ENCODE results near the gene GREM1.

Gene GREM1

DNA sequence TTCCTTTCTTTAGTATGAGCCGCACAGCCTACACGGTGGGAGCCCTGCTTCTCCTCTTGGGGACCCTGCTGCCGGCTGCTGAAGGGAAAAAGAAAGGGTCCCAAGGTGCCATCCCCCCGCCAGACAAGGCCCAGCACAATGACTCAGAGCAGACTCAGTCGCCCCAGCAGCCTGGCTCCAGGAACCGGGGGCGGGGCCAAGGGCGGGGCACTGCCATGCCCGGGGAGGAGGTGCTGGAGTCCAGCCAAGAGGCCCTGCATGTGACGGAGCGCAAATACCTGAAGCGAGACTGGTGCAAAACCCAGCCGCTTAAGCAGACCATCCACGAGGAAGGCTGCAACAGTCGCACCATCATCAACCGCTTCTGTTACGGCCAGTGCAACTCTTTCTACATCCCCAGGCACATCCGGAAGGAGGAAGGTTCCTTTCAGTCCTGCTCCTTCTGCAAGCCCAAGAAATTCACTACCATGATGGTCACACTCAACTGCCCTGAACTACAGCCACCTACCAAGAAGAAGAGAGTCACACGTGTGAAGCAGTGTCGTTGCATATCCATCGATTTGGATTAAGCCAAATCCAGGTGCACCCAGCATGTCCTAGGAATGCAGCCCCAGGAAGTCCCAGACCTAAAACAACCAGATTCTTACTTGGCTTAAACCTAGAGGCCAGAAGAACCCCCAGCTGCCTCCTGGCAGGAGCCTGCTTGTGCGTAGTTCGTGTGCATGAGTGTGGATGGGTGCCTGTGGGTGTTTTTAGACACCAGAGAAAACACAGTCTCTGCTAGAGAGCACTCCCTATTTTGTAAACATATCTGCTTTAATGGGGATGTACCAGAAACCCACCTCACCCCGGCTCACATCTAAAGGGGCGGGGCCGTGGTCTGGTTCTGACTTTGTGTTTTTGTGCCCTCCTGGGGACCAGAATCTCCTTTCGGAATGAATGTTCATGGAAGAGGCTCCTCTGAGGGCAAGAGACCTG, 13.2 kb downstream of the GREM1 start:
- DNase-seq (ENCODE audit: low spot score), result no peak

DNA sequence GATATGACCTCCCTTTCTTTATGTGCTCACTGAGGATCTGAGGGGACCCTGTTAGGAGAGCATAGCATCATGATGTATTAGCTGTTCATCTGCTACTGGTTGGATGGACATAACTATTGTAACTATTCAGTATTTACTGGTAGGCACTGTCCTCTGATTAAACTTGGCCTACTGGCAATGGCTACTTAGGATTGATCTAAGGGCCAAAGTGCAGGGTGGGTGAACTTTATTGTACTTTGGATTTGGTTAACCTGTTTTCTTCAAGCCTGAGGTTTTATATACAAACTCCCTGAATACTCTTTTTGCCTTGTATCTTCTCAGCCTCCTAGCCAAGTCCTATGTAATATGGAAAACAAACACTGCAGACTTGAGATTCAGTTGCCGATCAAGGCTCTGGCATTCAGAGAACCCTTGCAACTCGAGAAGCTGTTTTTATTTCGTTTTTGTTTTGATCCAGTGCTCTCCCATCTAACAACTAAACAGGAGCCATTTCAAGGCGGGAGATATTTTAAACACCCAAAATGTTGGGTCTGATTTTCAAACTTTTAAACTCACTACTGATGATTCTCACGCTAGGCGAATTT, 14.9 kb downstream of the GREM1 start:
- no peak for DNase-seq (ENCODE audit: low spot score)

DNA sequence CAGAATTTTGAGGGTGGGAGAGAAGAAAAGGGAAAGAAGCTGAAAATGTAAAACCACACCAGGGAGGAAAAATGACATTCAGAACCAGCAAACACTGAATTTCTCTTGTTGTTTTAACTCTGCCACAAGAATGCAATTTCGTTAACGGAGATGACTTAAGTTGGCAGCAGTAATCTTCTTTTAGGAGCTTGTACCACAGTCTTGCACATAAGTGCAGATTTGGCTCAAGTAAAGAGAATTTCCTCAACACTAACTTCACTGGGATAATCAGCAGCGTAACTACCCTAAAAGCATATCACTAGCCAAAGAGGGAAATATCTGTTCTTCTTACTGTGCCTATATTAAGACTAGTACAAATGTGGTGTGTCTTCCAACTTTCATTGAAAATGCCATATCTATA, 15.5 kb downstream of the GREM1 start:
- DNase-seq (ENCODE audit: low spot score), result no peak

DNA sequence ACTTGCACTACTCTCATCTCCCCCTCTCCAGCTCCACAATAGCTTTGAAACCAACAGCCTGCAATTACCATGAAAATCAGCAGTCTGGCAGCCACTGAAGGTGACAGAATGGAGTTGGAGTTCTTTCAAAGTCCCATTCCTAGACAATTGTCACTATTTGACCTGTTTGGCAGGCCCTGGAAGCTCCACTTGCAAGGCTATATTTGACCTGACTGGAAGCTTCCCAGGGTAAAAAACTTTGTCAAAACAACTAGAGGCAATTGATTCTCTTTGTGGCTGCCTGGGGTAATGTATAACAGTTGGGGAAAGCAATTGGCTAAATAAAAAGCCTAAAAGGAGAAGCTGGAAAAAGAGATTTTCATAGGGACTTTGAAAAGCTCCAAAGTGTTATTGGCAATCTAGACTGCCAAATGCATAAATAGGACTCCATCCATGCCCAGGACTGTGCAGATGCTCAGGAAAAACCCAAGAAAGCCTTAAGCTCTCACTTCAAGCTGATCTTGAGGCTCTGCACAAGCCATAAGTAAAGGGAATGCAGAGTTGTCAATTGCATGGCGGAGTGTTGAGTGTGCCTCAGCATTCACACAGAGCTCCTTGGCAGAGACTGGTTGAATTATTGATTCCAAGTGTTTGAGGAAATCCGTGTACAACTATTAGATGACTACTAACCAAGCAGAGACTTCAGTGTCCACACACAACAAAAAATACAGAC, 18.3 kb downstream of the GREM1 start:
- no peak for DNase-seq (ENCODE audit: low spot score)

DNA sequence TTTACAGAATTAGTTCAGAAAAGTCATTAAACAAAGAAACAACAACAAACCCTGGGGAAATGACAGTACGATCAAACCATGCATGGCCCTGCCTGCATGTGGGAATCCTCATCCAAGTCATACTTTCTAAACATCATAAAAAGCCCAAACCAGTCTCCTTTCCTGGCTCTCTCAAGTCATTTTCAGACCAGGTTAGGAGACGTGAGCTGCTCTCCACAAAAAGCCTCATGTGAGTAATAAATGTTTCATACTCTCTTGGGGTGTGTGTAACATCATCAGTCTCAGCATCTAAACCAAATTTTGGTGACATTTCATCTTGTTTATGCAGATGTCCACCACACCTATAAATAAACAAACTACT, 18.9 kb downstream of the GREM1 start:
- DNase-seq (ENCODE audit: low spot score), result no peak

DNA sequence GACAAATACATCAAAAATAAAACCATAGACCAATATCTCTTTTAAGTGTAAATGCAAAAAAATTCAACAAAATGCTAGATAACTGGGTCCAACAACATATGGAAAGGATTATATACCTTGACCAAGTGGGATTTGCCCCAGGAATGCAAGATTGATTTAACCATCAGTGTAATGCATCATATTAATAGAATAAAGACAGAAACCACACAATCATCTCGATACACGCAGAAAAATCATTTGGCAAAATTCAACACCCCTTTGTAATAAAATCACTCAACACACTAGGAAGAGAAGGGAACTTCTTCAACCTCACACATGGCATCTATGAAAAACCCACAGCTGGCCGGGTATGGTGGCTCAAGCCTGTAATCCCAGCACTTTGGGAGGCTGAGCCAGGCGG, 19.5 kb downstream of the GREM1 start:
- DNase-seq (ENCODE audit: low spot score), result no peak

DNA sequence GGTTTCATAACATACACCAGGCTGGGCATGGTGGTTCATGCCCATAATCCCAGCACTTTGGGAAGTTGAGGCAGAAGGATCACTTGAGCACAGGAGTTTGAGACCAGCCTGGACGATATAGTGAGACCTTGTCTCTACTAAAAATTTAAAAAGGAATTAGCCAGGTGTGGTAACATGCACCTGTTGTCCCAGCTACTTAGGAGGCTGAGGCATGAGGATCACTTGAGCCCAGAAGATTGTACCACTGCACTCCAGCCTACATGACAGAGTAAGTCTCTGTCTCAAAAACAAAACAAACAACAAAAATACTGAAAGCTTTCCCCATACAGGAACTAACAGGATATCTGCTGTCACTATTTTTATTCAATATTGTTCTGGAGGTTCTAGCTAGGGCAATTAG, 20.9 kb downstream of the GREM1 start:
- DNase-seq (ENCODE audit: low spot score), result no peak

DNA sequence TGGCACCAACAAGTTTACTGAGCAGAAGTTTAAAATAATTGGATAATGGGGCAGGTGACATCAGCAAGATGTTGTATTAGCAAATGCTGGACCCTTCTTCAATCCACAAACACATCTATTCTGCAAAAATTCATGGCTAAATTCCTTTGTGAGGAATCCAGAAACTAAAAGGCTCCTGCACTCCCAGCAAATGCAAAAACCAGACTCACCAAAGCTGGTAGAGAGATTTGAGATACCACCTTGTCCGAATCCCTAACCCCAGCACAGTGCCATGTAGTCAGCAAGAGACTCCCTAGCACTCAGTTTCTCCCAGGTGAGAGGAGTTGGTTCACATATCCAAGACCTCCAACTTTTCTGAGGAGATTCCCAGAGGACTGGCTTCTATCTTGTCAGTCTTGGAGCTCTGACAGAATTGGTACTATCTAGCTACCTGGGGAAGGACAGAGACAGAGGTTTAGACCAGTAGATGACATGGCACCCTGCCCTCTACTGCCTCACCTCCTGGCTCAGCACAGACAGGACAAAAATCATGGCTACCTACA, 21.8 kb downstream of the GREM1 start:
- DNase-seq (ENCODE audit: low spot score), result no peak

DNA sequence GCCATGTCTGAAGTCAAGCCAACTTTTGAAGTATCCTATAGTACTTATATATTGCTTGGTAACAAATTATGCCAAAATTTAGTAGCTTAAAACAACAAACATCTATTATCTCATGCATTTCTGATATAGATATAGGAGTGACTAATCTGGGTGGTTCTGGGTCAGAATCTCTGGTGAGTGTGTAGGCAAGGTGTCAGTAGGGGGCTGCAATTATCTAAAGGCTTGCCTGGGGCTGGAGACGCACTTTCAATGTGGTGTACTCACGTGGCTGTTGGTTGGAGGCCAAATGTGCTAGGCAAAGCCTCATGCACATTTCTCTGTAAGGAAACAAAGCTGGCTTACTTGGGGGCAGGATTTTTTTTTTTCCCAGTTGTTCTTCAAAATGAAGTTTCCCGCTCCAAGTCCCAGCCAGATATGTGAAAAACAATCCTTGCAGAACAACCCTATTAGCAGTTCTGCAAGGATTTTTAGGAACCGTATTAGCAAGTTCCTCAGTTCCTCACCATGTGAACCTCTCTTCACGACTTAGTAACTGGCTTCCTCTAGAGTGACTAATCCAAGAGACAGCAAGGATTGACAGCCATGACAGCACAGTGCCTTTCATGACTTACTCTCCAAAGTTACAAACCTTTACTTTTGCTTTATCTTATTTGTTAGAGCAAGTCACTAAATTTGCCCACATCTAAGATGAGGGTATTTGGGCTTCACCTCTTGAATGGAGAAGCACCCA, 25.8 kb downstream of the GREM1 start:
- no peak for DNase-seq (ENCODE audit: low spot score)

DNA sequence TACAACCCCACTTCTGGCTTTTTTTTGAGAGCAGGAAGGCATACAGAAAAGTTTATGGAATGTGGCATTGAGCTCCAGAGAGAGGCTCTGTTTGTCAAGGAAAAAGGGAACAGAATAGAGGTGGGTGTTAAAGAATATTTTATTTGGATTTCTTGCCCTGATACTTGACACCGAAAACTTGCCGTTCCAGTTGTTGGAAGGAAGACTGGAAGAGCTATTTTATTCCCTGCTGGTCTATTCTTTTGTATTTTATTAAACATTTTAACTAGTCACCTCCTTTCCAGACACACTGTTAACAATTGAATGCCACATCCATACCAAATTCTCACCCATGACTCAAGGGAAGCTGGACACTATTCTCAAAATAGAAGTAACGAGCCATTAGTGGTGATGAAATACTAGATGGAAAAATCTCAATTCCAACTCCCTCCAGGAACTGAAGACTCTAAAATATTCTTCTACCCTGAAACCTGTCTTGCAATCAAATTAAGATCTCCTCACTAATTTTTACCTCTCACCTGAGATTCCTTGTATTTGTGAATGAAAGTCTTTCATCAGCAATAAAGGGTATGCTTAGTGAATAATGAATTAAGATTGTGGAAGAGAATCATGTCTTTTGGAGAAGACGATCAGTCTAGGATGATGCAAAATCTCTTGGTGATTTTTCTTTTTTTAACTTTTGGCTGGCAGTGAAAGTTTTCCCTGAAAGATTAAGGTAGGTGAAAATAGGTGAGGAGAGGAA, 28.5 kb downstream of the GREM1 start:
- DNase-seq (ENCODE audit: low spot score), result no peak

DNA sequence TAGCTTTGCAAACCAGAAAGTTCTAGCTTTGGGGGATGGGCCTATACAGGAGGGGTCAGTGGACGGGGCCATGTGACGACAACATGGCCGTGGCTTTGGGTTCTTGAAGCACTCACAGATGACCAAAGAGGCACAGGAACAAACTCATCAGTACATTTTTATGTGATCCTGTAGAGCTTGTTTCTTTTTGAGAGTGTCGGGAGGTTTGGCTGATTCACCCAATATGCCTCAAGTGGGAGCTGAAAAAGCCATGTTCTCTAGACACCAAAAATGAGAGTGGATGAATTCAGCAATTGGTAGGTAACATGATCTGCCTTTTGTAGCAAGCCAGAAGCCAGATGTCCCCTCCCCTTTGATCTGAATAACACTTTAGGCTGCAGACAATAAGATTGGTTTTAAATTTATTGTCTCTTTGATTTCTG, 30.1 kb downstream of the GREM1 start:
- no peak for DNase-seq (ENCODE audit: low spot score)

DNA sequence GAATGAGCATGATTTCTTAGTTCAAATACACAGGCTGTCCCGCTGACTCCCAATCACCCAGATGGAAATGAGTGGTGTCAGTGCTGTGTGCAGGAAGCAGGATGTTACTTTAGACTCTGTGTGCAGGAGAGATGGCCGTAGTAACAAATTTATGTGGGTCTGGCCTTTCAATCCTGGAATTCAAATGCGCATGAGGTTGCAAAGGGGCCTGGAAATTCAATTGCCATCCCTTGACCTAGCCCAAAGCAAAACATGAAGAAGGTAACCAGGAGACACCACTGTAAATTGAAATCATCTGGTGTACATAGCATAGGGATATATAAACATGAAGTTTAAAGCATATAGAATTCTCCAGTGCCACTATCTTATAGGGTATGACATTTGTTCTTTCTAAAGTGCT, 33.2 kb downstream of the GREM1 start:
- no peak for DNase-seq (ENCODE audit: low spot score)

DNA sequence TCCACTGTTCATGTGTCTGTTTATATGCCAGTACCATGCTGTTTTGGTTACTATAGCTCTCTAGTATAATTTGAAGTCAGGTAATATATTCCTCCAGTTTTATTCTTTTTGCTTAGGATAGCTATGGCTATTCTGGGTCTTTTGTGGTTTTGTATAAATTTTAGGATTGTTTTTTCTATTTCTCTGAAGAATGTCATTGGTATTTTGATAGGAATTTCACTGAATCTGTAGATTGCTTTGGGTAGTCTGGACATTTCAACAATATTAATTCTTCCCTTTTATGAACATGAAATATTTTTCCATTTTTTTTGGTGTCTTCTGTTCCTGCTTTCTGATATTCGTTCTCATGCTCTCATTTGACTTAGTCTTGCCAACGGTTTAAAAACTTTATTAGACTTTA, 39.6 kb downstream of the GREM1 start:
- DNase-seq (ENCODE audit: low spot score), result no peak

DNA sequence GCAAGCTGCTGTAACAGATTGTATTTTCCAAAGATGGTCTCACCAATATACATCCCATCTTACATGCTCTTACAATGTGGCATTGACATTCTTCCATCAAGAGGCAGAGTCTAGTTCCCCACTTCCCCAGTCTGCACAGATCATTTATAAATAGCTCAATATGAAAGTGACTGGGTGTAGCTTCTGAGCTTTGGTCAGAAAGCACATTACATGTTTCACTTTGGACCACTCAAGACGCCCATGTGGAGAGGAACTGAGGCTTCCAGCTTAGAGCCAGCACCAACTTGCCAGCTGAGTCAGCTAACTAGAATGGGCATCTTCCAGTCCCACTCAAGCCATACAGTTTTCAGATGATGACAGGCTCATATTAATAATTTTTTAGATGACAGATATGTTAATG, 45.5 kb downstream of the GREM1 start:
- DNase-seq (ENCODE audit: low spot score), result no peak

DNA sequence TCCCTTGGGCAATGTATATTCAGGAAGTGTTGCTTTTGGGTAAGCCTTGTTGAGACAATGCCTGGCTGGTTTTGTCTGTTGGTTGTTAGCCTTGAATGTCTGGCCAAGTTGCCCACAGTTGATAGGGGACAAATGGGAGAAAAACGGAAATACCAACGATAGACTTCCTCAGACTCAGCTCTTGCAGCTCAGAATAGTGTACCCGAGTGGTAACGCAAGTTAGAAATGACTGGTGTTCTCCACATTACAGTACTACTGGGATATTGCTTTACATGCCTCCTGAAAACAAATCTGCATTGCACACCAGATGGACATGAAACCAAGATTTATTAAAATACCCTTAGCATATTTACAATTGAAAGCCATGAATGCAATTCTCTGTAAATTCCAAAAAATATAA, 47.4 kb downstream of the GREM1 start:
- DNase-seq (ENCODE audit: low spot score), result no peak

DNA sequence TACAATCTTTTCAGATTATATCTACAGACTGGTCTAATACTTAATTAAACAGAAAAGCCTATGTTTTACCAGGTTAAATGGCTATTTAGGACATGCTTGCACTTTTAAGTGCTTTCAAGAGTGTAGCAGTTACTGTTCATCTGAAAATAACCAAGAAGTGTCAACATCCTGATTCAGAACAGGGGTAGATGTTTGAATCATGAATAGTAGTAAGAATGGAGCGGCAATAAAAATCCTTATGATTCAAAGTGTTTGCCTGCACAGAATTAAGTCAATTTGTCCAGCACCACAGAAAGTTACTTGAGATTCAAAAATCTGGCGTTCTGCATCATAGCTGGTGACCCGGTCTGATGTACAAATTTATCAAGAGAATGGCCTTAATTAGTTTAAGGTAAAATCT, 48.3 kb downstream of the GREM1 start:
- DNase-seq (ENCODE audit: low spot score), result no peak

DNA sequence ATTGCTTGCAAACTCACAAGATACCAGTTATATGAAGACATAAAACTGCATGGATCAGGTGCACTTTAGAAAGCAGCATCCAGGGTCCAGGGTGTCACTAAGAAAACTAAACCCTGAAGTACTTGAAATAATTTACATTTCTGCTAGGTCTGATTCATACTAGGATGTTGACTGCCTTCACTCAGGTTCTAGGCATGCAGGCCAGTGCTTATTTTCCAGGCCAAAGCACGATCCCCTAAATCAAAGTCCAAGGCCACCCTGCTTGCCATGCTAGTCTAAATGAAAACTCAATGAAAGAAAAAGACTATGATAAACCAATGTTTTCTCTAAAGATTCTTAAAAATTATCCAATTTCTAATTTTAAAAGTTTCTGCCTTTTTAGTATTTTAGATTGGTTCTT, 49.4 kb downstream of the GREM1 start:
- DNase-seq (ENCODE audit: low spot score), result no peak

DNA sequence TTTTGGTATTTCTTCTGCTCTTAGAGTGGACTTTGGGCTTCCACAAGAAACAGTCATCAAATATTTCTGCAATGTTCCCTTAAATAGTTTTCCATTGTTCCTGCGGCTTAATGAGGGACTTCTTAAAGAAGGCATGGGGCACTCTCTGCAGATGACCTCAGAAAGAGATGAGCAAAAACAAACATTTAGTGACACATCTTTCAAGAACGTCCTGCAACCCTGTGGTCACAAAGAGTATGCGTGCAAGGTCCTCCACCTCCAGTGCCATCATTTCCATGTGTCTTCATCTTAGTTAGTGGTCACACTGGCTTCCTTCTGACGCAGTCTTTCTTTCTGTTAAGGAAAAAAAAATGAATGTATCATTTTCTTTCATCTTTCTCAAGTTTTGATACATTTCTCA, 56.2 kb downstream of the GREM1 start:
- DNase-seq (ENCODE audit: low spot score), result no peak

DNA sequence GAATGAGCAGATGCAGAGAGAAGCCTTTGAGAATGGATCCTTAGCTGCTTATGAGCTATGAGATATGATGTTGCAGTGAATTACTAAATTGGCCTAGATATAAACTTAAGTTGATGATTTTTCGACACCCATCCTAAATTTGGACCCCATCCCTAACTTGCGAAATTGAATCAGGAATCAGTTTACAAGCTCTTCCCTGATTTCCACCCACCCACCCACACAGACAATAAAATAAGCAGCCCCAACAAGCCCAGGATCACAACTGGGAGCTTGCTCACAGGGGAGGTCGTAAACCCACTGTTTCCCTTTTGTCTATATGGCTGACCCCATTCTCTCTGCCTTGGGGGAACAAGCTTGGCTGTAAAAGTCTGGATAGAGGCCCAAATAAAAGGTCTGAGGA, 57.3 kb downstream of the GREM1 start:
- DNase-seq (ENCODE audit: low spot score), result no peak

DNA sequence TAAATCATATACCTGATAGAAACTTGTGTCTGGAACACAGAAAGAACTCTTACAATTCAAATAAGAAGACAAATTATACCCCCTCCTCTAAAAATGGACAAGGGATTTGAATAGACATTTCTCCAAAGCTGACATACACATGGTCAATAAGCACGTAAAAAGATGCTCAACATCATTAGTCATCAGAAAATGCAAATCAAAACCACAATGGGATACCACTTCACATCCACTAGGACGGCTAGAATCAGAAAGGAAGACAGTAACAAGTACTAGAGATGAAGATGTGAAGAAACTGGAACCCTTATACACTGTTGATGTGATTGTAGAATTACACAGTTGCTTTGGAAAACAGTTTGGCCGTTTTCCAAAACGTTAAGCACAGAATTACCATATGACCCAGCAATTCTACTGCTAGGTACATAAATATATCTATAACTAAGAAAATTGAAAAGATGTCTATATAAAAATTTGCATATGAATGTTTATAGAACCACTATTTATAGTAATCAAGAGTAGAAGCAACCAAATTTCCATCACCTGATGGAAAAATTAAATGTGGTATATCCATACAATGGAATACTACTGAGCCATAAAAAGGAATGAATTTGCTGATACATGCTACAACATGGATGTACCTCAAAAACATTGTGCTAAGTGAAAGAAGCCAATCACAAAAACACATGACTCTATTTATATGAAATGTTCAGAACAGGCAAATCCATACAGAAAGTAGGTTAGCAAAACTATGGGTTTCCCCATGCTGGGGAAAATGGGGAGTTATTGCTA, 60.8 kb downstream of the GREM1 start:
- DNase-seq (ENCODE audit: low spot score), result no peak

DNA sequence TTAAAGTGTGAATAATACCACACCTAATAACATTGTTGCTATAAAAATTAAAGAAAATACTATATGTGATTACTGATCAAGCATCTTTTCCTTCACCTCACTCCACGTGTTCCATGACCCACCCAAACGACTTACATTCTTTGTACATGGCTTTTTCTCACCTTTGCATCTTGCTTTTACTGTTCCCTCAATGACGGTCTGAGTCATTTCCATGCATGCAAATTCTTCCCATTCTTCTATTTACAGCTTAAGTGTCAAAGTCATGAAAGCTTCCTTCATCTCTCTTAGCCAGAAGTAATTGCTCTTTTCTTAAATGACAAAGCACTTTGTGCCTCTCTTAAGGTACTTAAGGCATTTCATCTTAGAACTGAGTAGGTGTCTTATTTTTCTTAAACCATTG, 64.0 kb downstream of the GREM1 start:
- DNase-seq (ENCODE audit: low spot score), result no peak

Data from COLO829 (cell line).